GM12873 (cell line): Measurements from ENCODE around the gene TRPC3.

Experiments used
- TF ChIP-seq, protein P1 (sequence below): IDR thresholded peaks from 2 replicates; pipeline ENCODE4 v1.5.1; 2012; ENCODE audit warnings: low read depth, mild to moderate bottlenecking, moderate library complexity, low read length, control low read depth; ENCODE audit not compliant: insufficient read depth; ENCODE audit errors: missing control alignments

Gene TRPC3

DNA sequence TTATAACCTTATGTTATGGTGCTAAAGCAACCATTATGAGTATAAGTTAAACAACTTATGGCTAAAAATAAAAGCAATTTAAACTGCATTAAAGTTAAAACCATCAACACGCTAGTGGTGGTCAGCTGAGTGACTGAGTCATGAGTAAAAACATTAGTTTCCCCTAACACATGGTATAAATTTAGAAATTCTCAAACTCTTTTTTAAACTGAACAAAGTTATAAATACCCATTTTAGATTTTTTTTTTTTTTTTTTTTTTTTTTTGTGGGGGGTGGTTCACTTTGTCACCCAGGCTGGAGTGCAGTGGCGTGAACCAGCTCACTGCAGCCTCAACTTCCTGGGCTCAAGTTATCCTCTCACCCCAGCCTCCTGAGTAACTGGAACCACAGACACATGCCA, 76.2 kb downstream of the TRPC3 start:
- TF ChIP-seq, protein P1, sequence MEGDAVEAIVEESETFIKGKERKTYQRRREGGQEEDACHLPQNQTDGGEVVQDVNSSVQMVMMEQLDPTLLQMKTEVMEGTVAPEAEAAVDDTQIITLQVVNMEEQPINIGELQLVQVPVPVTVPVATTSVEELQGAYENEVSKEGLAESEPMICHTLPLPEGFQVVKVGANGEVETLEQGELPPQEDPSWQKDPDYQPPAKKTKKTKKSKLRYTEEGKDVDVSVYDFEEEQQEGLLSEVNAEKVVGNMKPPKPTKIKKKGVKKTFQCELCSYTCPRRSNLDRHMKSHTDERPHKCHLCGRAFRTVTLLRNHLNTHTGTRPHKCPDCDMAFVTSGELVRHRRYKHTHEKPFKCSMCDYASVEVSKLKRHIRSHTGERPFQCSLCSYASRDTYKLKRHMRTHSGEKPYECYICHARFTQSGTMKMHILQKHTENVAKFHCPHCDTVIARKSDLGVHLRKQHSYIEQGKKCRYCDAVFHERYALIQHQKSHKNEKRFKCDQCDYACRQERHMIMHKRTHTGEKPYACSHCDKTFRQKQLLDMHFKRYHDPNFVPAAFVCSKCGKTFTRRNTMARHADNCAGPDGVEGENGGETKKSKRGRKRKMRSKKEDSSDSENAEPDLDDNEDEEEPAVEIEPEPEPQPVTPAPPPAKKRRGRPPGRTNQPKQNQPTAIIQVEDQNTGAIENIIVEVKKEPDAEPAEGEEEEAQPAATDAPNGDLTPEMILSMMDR = no peak

DNA sequence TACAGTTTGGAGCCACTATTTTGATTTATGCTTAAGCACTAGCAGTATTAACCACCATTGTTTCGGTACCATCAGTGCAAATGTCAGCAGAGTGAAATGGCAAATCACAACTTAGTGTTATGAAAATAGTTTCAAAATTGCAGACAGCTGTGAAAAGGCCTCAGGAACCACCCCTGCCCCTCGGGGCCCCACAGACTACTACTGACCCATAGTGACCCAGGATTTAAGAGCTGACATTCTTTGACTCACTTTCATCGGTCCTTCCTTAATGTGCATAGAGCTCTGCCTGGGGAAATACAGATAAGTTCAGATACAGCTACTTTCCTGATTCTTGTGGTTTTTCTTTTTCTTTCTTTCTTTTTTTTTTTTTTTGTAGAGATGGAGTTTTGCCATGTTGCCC, 78.3 kb downstream of the TRPC3 start:
- TF ChIP-seq, protein P1 = no peak

DNA sequence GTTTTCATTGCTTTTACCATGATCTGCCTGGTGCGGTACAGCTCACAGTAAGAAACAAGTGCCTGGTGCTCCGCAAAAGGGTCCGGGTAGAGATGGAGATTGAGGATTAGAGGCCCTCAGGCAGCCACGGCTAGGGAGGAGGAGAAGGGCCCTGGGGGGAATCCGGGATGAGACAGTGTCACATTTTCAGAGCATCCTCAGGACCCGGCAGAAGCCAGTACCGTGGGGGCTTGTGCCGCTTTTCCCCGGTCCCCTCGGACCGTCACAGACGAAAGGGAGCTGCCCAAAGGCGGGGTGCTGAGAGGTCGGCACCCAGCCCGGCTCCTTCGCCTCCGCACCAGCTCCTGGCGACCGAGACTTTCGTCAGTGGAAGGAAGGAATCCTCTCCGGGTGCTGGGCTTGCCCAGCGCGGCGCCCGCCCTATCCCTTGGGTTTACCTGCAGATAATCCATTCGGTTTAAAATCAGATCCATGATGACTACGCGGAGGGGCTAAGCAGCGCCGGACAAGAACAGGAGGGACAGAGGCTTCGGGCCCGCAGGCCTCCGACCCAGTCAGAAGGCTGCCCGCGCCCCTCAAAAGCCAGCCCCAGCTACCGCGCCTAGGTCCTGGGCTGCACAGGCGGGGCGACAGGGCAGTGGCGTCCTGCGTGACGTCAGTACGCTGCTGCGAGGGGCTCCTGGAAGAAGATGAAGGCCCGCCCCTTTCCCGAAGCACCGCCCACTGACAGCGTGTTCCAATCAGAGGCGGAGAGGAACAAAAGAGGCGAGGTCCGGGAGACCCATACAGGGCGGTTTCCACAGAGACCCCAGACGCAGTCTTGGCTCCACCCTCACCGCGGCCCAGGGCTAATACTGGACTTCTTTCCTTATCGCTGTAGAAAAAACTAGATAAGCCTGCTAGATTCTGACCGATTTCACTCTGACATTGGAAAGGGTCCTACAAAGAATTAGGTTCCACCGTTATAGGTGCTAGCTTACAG, 81.7 kb downstream of the TRPC3 start, which contains the start of gene BBS7:
Gene BBS7 (minus strand): TSS at position 634 of the 982 bp plus-strand sequence. CDS start 161 bp downstream, at position 473.
- TF ChIP-seq, protein P1 = no peak

GRCh38 chr4:121863799-121864198, 88.1 kb downstream of the TRPC3 start:
- TF ChIP-seq, protein P1 = no peak

- TF ChIP-seq, protein P1 = no peak
Measured at GRCh38 chr4:121861426-121861825, 90.4 kb downstream of the TRPC3 start.

DNA sequence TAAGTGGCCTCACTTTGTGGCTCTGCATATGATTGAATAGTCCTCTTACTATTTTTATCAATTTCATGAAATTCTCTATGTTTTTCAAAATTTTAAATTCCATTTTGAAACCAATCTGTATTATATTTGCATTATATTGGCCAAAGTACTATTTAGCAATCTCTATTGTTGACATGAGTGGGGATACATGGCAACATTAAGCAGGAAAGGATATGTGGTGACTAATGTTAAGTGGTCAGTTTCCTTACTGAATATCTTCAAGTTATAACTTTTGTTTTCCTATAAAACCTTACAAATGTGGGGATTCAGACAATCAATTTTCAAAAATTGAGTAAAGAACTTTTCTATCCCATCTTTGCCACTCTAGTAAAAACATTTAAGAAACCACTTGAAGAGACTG, 91.7 kb downstream of the TRPC3 start:
- TF ChIP-seq, protein P1 = no peak

- TF ChIP-seq, protein P1 = no peak
Measured at GRCh38 chr4:121851354-121851753, 100.5 kb downstream of the TRPC3 start.
